NT2/D1 (cell line): Measurements from ENCODE around the gene SHF.
"Not testable (repeated sequence)": the region's sequence is repeated elsewhere in the genome, so short reads cannot be mapped to it uniquely, and the experiment has no call there.

Experiments used
- DNase-seq: peaks from one replicate; pipeline ENCODE4 v3.0.0-alpha.2; 2011; ENCODE audit warnings: low read depth, low spot score
- H3K27me3 ChIP-seq: 2 replicates; pipeline ENCODE4 v1.6.0; 2011; ENCODE audit warnings: mild to moderate bottlenecking; ENCODE audit not compliant: insufficient read length, insufficient read depth
- H3K36me3 ChIP-seq: 2 replicates; pipeline ENCODE4 v1.6.1; 2011; ENCODE audit warnings: mild to moderate bottlenecking, low read length, mixed read lengths; ENCODE audit not compliant: insufficient read depth, insufficient read length
- H3K4me1 ChIP-seq: 2 replicates; pipeline ENCODE4 v1.5.1; 2011; ENCODE audit not compliant: insufficient read depth, insufficient read length
- H3K4me3 ChIP-seq: 2 replicates; pipeline ENCODE4 v1.5.1; 2011; ENCODE audit warnings: low read depth; ENCODE audit not compliant: insufficient read length
- H3K9ac ChIP-seq: 2 replicates; pipeline ENCODE4 v1.6.0; 2011; ENCODE audit warnings: low read depth; ENCODE audit not compliant: insufficient read length
- H3K9me3 ChIP-seq: 2 replicates; pipeline ENCODE4 v1.5.1; 2011; ENCODE audit warnings: mild to moderate bottlenecking, low read length; ENCODE audit not compliant: insufficient read depth
- SUZ12 ChIP-seq: IDR thresholded peaks from 2 replicates; pipeline ENCODE4 v1.6.1; 2011; ENCODE audit not compliant: insufficient read length, insufficient read depth; ENCODE audit errors: extremely low read depth
- YY1 ChIP-seq: IDR thresholded peaks from 2 replicates; pipeline ENCODE4 v1.6.1; 2011; ENCODE audit not compliant: insufficient read length, insufficient read depth
- ZNF274 ChIP-seq: IDR thresholded peaks from 2 replicates; pipeline ENCODE4 v1.6.1; 2011; ENCODE audit warnings: mild to moderate bottlenecking, low read depth, low read length

SHF gene, protein sequence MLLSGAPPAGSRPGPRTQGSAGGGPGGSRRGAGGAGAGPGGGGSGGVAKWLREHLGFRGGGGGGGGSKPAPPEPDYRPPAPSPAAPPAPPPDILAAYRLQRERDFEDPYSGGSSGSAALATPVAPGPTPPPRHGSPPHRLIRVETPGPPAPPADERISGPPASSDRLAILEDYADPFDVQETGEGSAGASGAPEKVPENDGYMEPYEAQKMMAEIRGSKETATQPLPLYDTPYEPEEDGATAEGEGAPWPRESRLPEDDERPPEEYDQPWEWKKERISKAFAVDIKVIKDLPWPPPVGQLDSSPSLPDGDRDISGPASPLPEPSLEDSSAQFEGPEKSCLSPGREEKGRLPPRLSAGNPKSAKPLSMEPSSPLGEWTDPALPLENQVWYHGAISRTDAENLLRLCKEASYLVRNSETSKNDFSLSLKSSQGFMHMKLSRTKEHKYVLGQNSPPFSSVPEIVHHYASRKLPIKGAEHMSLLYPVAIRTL

DNA sequence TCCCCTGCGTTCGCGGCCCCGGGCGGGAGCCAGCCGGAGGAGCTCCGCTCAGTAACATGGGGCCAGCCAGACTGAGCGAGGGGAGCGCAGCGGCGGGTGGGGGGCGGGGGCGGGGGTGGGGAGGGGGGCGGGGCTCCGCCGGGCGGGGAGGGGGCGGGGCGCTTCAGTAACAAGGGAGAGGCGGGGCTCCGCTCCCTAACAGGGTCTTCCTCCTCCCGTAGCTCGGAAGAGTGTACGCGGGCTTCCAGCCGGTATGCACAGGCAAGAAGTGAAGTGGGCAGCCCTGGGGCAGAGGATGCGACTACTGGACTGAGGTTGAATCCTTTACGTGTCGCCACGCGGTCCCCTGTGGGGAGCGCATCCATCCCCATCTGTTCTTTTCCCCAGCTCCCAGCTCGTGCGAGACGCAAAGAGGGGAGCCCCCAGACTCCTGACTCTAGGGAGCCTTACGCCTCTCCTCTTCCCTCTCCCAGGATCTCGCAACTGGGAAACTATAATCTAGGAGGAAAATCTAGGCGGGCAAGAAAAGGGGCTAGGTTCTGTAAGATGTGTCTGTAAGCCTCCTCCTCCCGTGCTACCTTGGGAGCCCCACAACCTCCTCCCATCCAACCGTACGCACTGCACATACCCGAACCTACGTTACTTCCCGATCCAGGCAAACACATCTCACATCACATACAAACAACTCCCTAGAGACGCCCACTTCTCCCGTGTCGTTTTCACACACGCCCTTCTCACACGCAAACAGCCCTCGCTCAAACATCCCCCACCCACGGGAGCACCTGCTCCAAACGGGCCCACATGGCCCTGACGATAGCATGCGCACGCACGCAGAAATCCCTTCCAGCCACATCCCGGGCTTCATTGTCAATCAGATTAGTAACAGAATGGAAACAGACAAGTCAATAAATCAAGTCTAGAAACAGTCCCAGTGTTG is at the start of gene SHF:
TSS of gene SHF (minus strand) at position 73 of the 937 bp plus-strand sequence. CDS start at position 58, 15 bp downstream.
- H3K4me1 ChIP-seq = peaks cover 3% of the 10 kb centered on the region

DNA sequence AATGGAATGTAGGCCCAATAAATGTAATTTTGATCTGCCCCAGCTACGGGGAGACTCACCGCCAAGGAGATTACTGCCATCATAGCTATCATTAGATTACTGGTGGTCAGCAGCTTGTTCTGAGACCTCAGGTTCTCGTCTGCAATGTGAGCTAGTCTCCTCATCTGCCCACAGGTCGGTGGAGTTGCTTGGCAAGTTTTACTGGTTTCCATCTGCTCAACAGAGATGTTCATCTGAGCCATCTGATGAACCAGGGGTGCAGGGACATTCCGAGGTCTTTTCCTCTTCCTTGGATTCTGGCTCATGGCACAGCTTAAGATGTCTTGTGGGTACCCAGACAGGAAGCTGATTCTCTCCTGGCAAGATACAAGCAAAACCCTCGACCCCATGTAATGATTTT is 49.0 kb upstream of the SHF start:
- H3K4me3 ChIP-seq, H3K36me3 ChIP-seq, H3K27me3 ChIP-seq, H3K9ac ChIP-seq, H3K4me1 ChIP-seq, DNase-seq: not testable (repeated sequence)
- peaks cover 27% of the 10 kb centered on the region; the same call in 1 of the 2 replicates for H3K9me3 ChIP-seq

More for the DNA sequence above, at the start of gene SHF:
- no peak for DNase-seq
- H3K9me3 ChIP-seq = no peaks in the 10 kb centered on the region
- H3K36me3 ChIP-seq = no peaks in the 10 kb centered on the region
- peak within 1 kb of the TSS; percentile 77 for H3K9ac ChIP-seq
- peak within 1 kb of the TSS; percentile 68 for H3K4me3 ChIP-seq
- peaks cover 26% of the 10 kb centered on the region for H3K27me3 ChIP-seq
- no peak for TF ChIP-seq YY1
- TF ChIP-seq SUZ12 = no peak
- no peak for TF ChIP-seq ZNF274

DNA sequence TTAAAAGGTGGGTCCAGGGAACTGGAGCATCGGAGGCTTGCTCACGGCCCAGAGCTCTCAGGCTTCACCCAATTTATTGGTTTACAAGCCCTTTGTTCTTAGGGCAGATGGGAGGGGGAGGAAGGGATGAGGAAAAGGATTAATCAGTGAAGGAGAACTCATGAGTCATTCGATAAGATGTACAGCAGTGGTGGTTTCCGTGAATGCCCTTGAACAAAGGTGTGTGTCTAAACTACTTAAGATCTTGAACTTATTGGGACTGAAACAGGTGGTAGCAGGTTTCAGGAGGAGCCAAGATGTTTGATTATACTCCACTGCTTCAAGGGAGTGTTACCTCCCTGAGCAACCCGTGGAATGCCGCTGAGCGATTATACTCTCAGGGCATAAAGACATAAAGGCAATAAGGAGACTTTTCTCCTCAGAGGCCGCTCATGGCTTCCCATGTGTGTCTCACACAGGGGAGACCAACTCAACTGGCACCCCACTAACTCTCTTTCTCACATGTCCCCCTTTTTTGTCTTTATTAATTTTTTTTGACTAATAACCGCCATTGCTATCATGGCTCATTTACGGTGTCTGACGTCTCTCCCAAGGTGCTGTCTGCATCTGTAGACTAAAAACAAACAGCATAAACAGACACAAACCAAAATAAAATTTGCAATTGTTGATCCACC is 46.9 kb upstream of the SHF start:
- H3K9ac ChIP-seq = no peak overlapping the region
- TF ChIP-seq ZNF274 (no peak), YY1 (no peak), SUZ12 (no peak)
- no peaks in the 10 kb centered on the region for H3K36me3 ChIP-seq
- peaks cover 10% of the 10 kb centered on the region; the same call in 1 of the 2 replicates for H3K9me3 ChIP-seq
- H3K4me3 ChIP-seq = no peak overlapping the region
- DNase-seq = no peak
- H3K27me3 ChIP-seq = no peaks in the 10 kb centered on the region
- H3K4me1 ChIP-seq = no peaks in the 10 kb centered on the region

DNA sequence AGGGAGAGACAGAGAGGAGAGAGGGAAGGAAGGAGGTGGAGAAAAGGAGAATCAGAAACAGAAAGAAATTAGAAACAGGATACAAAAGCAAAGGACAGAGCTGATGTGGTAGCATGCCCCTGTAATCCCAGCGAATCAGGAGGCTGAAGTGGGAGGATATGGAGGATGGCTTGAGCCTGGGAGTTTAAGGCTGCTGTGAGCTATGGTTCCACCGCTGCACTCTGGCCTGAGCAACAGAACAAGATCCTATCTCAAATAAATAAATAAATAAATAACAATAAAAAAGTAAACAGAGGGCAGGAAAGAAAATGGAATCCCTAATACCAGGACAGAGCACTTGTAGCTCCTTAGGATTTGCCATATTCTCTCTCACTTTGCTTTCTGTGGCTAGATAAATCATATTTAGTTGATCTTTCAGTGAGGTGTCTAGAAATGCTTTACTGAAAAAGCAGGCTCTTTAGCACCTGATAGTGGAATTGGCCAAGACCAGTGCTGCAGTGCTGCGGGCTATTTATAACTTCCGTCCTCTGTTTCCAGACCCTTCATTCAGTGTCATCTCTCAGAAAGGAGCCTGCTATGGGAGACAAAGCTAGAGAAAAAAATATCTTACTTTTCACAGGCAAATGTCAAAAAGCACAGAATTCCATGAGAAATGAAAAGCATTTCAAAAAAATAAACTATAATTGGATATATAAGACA is 44.2 kb upstream of the SHF start:
- Histone ChIP-seq H3K4me1 (no peaks in the 10 kb centered on the region), H3K9me3 (peaks cover 5% of the 10 kb centered on the region; the same call in 1 of the 2 replicates), H3K9ac (no peak overlapping the region), H3K36me3 (no peaks in the 10 kb centered on the region), H3K27me3 (no peaks in the 10 kb centered on the region), H3K4me3 (no peak overlapping the region)
- no peak for DNase-seq
- no peak for TF ChIP-seq ZNF274
- no peak for TF ChIP-seq YY1
- no peak for TF ChIP-seq SUZ12

DNA sequence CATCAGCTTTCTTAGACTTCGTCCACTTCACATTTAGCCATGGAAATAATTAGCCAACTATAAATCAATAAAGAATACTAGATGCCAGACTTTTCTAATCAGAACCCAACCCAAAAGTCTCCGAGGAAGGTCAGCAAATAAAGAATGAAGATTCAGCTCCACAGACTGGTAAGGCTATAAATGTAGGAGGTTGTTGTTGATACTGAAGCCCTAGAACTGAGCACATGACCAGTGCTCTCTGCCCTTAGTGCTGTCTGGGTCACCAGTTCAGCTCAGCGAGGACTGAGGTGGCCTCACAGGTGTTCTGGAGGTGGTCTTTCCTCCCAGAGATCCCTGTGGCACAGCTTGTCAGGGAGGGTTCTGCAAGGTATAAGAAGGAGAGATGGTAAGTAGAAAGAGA is 43.4 kb upstream of the SHF start:
- H3K9ac ChIP-seq = no peak overlapping the region
- no peaks in the 10 kb centered on the region for H3K27me3 ChIP-seq
- no peak overlapping the region for H3K4me3 ChIP-seq
- no peak for DNase-seq
- peaks cover 5% of the 10 kb centered on the region; the same call in 1 of the 2 replicates for H3K9me3 ChIP-seq
- H3K4me1 ChIP-seq = no peaks in the 10 kb centered on the region
- TF ChIP-seq YY1 (no peak), ZNF274 (no peak), SUZ12 (no peak)
- no peaks in the 10 kb centered on the region for H3K36me3 ChIP-seq

DNA sequence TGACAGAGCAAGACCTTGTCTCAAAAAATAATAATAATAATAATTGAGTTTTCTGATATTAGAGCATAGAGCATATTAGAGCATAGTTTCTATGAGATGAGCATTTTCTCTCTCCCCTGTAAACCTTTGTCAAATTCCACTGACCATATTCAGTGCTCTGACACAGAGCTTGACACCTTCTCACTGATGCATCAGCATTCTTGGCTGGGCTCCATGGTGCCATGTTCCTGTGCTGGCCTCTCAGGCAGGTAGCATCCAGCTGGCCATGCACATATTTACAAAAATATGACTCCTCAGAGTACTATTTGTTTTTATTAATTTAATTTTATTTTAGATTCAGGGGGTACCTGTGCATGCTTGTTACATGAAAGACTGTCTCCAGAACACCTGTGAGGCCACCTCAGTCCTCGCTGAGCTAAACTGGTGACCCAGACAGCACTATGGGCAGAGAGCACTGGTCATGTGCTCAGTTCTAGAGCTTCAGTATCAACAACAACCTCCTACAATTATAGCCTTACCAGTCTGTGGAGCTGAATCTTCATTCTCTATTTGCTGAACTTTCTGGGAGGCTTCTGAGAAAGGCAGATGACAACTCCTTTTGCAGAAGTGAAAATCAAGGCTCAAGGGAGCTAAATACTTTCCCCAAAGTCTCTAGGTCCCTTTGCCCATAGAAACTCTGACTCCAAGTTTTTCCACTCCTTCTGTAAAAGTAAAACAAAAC is 42.6 kb upstream of the SHF start:
- DNase-seq = no peak
- no peak overlapping the region for H3K9ac ChIP-seq
- TF ChIP-seq SUZ12 (no peak), YY1 (no peak), ZNF274 (no peak)
- no peaks in the 10 kb centered on the region for H3K4me1 ChIP-seq
- no peak overlapping the region for H3K4me3 ChIP-seq
- H3K9me3 ChIP-seq = peaks cover 5% of the 10 kb centered on the region; the same call in 1 of the 2 replicates
- no peaks in the 10 kb centered on the region for H3K27me3 ChIP-seq
- H3K36me3 ChIP-seq = no peaks in the 10 kb centered on the region
